IMR-90 (cell line): ENCODE results near the gene ARHGAP24. TPM values are rescaled to one million over a fixed set of nuclear protein-coding genes. Genes with fewer than 3 reads are reported as not detected.

ENCODE experiments used
- ATAC-seq: fragments of 200-7000 bp; cut with Tn5 transposase; 2 replicates; pipeline ENCODE4 v1.9.1; 2020; ENCODE audit warnings: low read depth, mild to moderate bottlenecking, moderate library complexity
- BruUV-seq: library from RNA; stranded (reverse); fragments of 400-500 nt; replicated peaks from 2 replicates; lab custom pipeline; 2021; lab: Mats Ljungman, UMichigan
- CTCF ChIA-PET: fragments of 300-600 bp; formaldehyde crosslinking; extraction: SDS; loops from one replicate; lab custom pipeline; 2021; ENCODE audit warnings: antibody characterized with exemption; lab: Yijun Ruan, JAX
- POLR2A ChIA-PET: fragments of 300-600 bp; sonication (Branson Sonifier 250); formaldehyde crosslinking; loops from one replicate; lab custom pipeline; 2022; ENCODE audit warnings: antibody characterized with exemption; ENCODE audit not compliant: unreplicated experiment; lab: Charles Lee
- DNase-seq: peaks from one replicate; pipeline ENCODE4 v3.0.0; 2013
- H2AFZ ChIP-seq: replicated peaks from 2 replicates; pipeline ENCODE3; 2013; ENCODE audit warnings: low read length, mild to moderate bottlenecking; ENCODE audit not compliant: poor library complexity
- H2AK5ac ChIP-seq: 2 replicates; pipeline ENCODE4 v1.6.1; 2013; ENCODE audit warnings: low read depth, low read length, inconsistent platforms
- H2AK9ac ChIP-seq: replicated peaks from 2 replicates; pipeline ENCODE3; 2013; ENCODE audit warnings: mild to moderate bottlenecking, low read depth, low read length, moderate library complexity; ENCODE audit not compliant: poor library complexity
- H2BK120ac ChIP-seq: 2 replicates; pipeline ENCODE4 v1.6.1; 2013; ENCODE audit warnings: low read depth, low read length, inconsistent platforms
- H2BK15ac ChIP-seq: 3 replicates; pipeline ENCODE4 v1.6.1; 2013; ENCODE audit warnings: low read depth, low read length, inconsistent platforms
- H2BK20ac ChIP-seq: 2 replicates; pipeline ENCODE4 v1.6.1; 2013; ENCODE audit warnings: low read depth, mild to moderate bottlenecking, inconsistent platforms, low read length, moderate library complexity
- H2BK5ac ChIP-seq: 2 replicates; pipeline ENCODE4 v1.6.1; 2013; ENCODE audit warnings: mild to moderate bottlenecking, low read depth, low read length, inconsistent platforms; ENCODE audit not compliant: poor library complexity, severe bottlenecking
- H3K14ac ChIP-seq: replicated peaks from 2 replicates; pipeline ENCODE4 v1.6.1; 2013; ENCODE audit warnings: low read depth, low read length, inconsistent platforms
- H3K18ac ChIP-seq: 2 replicates; pipeline ENCODE4 v1.6.1; 2013; ENCODE audit warnings: low read depth, low read length, control low read depth
- H3K23ac ChIP-seq: 2 replicates; pipeline ENCODE4 v1.6.1; 2013; ENCODE audit warnings: low read depth, low read length, inconsistent platforms
- H3K27ac ChIP-seq: 2 replicates; pipeline ENCODE4 v1.5.1; 2013; ENCODE audit warnings: mild to moderate bottlenecking, control low read depth, low read length; ENCODE audit not compliant: insufficient read depth
- H3K27me3 ChIP-seq: 2 replicates; pipeline ENCODE4 v1.6.1; 2013; ENCODE audit warnings: low read length; ENCODE audit not compliant: control insufficient read depth, insufficient read depth
- H3K36me3 ChIP-seq: 2 replicates; pipeline ENCODE4 v1.6.1; 2013; ENCODE audit warnings: low read length, mixed read lengths; ENCODE audit not compliant: control insufficient read depth, insufficient read depth
- H3K4ac ChIP-seq: 2 replicates; pipeline ENCODE4 v1.6.1; 2013; ENCODE audit warnings: low read depth, low read length, inconsistent platforms
- H3K4me1 ChIP-seq: 2 replicates; pipeline ENCODE4 v1.6.1; 2013; ENCODE audit warnings: low read length, mixed read lengths; ENCODE audit not compliant: control insufficient read depth, insufficient read depth
- H3K4me2 ChIP-seq: 2 replicates; pipeline ENCODE4 v1.6.1; 2013; ENCODE audit warnings: low read depth, mild to moderate bottlenecking, control low read depth, low read length, moderate library complexity
- H3K4me3 ChIP-seq: 2 replicates; pipeline ENCODE4 v1.5.1; 2013; ENCODE audit warnings: low read depth, mild to moderate bottlenecking, control low read depth, low read length, moderate library complexity; ENCODE audit not compliant: insufficient read depth
- H3K56ac ChIP-seq: 2 replicates; pipeline ENCODE4 v1.6.1; 2013; ENCODE audit warnings: low read length, inconsistent platforms; ENCODE audit not compliant: insufficient read depth; ENCODE audit errors: extremely low read depth
- H3K79me1 ChIP-seq, 2 experiments: 2 replicates each; pipeline ENCODE4 v1.6.1; 2013; ENCODE audit warnings: low read length in 2 of 2, inconsistent platforms in 1 of 2, low read depth in 1 of 2
- H3K9ac ChIP-seq: 2 replicates; pipeline ENCODE4 v1.6.1; 2013; ENCODE audit warnings: low read depth, low read length, control low read depth
- H3K9me1 ChIP-seq: 2 replicates; pipeline ENCODE4 v1.6.1; 2013; ENCODE audit warnings: low read length, inconsistent platforms; ENCODE audit not compliant: insufficient read depth
- H3K9me3 ChIP-seq: 2 replicates; pipeline ENCODE4 v1.6.1; 2013; ENCODE audit warnings: low read length; ENCODE audit not compliant: control insufficient read depth, insufficient read depth
- H4K20me1 ChIP-seq: 2 replicates; pipeline ENCODE4 v1.6.1; 2013; ENCODE audit warnings: low read length, inconsistent platforms; ENCODE audit not compliant: insufficient read depth
- H4K5ac ChIP-seq: 2 replicates; pipeline ENCODE4 v1.6.1; 2013; ENCODE audit warnings: mild to moderate bottlenecking, low read depth, low read length, control low read depth
- H4K8ac ChIP-seq, 2 experiments: 2 replicates each; pipeline ENCODE4 v1.6.1; 2013; ENCODE audit warnings: low read depth in 2 of 2, low read length in 2 of 2, control low read depth in 1 of 2, inconsistent platforms in 1 of 2
- H4K91ac ChIP-seq: 2 replicates; pipeline ENCODE4 v1.6.1; 2013; ENCODE audit warnings: low read depth, low read length, inconsistent platforms; ENCODE audit not compliant: insufficient read depth
- BHLHE40 ChIP-seq: fragments of 150-350 bp; IDR thresholded peaks from 2 replicates; pipeline ENCODE4 v1.6.1; 2016; ENCODE audit warnings: mild to moderate bottlenecking, low read depth, low read length
- CEBPB ChIP-seq: IDR thresholded peaks from 2 replicates; pipeline ENCODE4 v1.6.1; 2012; ENCODE audit warnings: low read depth, low read length, improper control_type of control experiment
- CHD1 ChIP-seq: IDR thresholded peaks from 2 replicates; pipeline ENCODE4 v1.6.1; 2012; ENCODE audit warnings: low read depth, low read length, improper control_type of control experiment
- FOS ChIP-seq: fragments of 150-350 bp; IDR thresholded peaks from 2 replicates; pipeline ENCODE4 v1.6.1; 2016; ENCODE audit warnings: low read depth, low read length
- MAFK ChIP-seq: IDR thresholded peaks from 2 replicates; pipeline ENCODE4 v1.6.1; 2012; ENCODE audit warnings: low read depth, low read length, improper control_type of control experiment
- MAZ ChIP-seq: IDR thresholded peaks from 2 replicates; pipeline ENCODE4 v1.6.1; 2012; ENCODE audit warnings: low read depth, mild to moderate bottlenecking, low read length, improper control_type of control experiment, moderate library complexity, borderline replicate concordance
- MXI1 ChIP-seq: IDR thresholded peaks from 2 replicates; pipeline ENCODE4 v1.6.1; 2012; ENCODE audit warnings: low read depth, mild to moderate bottlenecking, low read length, moderate library complexity, borderline replicate concordance
- NFE2L2 ChIP-seq: fragments of 150-350 bp; IDR thresholded peaks from 2 replicates; pipeline ENCODE4 v1.6.1; 2016; ENCODE audit warnings: low read depth, mild to moderate bottlenecking, low read length
- POLR2A ChIP-seq: IDR thresholded peaks from 2 replicates; pipeline ENCODE4 v1.6.1; 2012; ENCODE audit warnings: mild to moderate bottlenecking, low read depth, low read length
- RAD21 ChIP-seq: IDR thresholded peaks from 2 replicates; pipeline ENCODE4 v1.6.1; 2012; ENCODE audit warnings: low read length, improper control_type of control experiment
- RCOR1 ChIP-seq: IDR thresholded peaks from 2 replicates; pipeline ENCODE4 v1.6.1; 2012; ENCODE audit warnings: mild to moderate bottlenecking, low read length, improper control_type of control experiment; ENCODE audit not compliant: insufficient replicate concordance
- RFX5 ChIP-seq: IDR thresholded peaks from 2 replicates; pipeline ENCODE4 v1.8.0; 2012; ENCODE audit warnings: low read depth, mild to moderate bottlenecking, low read length, moderate library complexity
- SMC3 ChIP-seq: fragments of 150-350 bp; IDR thresholded peaks from 2 replicates; pipeline ENCODE4 v1.6.1; 2016; ENCODE audit warnings: low read depth, mild to moderate bottlenecking, antibody characterized with exemption, low read length, moderate library complexity
- WGBS, 2 experiments: methylation state at CpG; one replicate each; pipeline versions ENCODE4 v1.1.5 to v1.1.7; 2013; ENCODE audit warnings: missing lambda C conversion rate in 2 of 2; ENCODE audit not compliant: insufficient read length in 1 of 2; ENCODE audit errors: extremely low coverage in 2 of 2; 5-methylcytosine and 5-hydroxymethylcytosine counted together
- dilution Hi-C: fragments of 300-500 bp; cut with HindIII; formaldehyde crosslinking; loops from one replicate; pipeline ENCODE4 v1.14.3; 2018; ENCODE audit warnings: low sequenced_read_pairs; ENCODE audit not compliant: unreplicated experiment
- in situ Hi-C: fragments of 300-500 bp; cut with MboI; formaldehyde crosslinking; loops from 3 replicates; pipeline ENCODE4 v1.14.3; 2019; ENCODE audit warnings: low sequenced_read_pairs, inconsistent platforms, mixed read lengths
- intact Hi-C: fragments of 100-400 bp; cut with micrococcal nuclease; formaldehyde crosslinking; loops from 2 replicates; pipeline ENCODE4 v1.10.0; 2022
- polyA plus RNA-seq, 3 experiments: library from polyadenylated mRNA; depleted of rRNA; stranded (reverse); fragments of >200 nt; gene quantifications; 2 replicates each; pipeline ENCODE4 v1.2.3, GENCODE V29; 2012; ENCODE audit warnings: low replicate concordance in 1 of 3
- total RNA-seq: library from RNA; depleted of rRNA; stranded (reverse); fragments of >200 nt; gene quantifications from 2 replicates; pipeline ENCODE4 v1.2.3, GENCODE V29; 2012
- TF ChIP-seq, protein P1 (sequence below): fragments of 150-350 bp; IDR thresholded peaks from 2 replicates; pipeline ENCODE4 v1.6.1; 2016; ENCODE audit warnings: low read depth, mild to moderate bottlenecking, low read length, moderate library complexity, borderline replicate concordance
- TF ChIP-seq, protein P2 (sequence below): conservative IDR thresholded peaks from 2 replicates; pipeline ENCODE4 v1.5.1; 2012; ENCODE audit warnings: mild to moderate bottlenecking, low read depth, low read length, improper control_type of control experiment
- TF ChIP-seq, protein P3 (sequence below): fragments of 150-350 bp; IDR thresholded peaks from 2 replicates; pipeline ENCODE4 v1.6.1; 2017; ENCODE audit warnings: mild to moderate bottlenecking, antibody characterized with exemption, low read length, low read depth

The ARHGAP24 gene
- total and polyA plus RNA-seq, 2 of the 4 experiments (the other 2 are of a cell fraction): 11.9 to 24.0 TPM

- dilution Hi-C loops: no loop called here
- Histone ChIP-seq H4K5ac (no peak overlapping the region), H3K23ac (no peak overlapping the region), H2AK5ac (no peak overlapping the region), H3K14ac (no peak overlapping the region), H3K4me1 (no peaks in the 10 kb centered on the region), H2BK15ac (no peak overlapping the region), H3K27me3 (no peaks in the 10 kb centered on the region), H3K27ac (no peak overlapping the region), H3K9me1 (0 out of 2 replicates have a peak, but pooled peaks cover 3% of the 10 kb centered on the region), H4K91ac (no peak overlapping the region), H3K56ac (no peak overlapping the region), H4K8ac (no peak overlapping the region), H3K4ac (no peak overlapping the region), H3K9ac (no peak overlapping the region), H2BK5ac (no peak overlapping the region), H2AFZ (no peak overlapping the region), H3K4me3 (no peak overlapping the region), H4K20me1 (no peaks in the 10 kb centered on the region), H3K18ac (no peak overlapping the region), H3K36me3 (peaks cover 2% of the 10 kb centered on the region; the same call in 1 of the 2 replicates), H2BK120ac (no peak overlapping the region), H2AK9ac (no peak overlapping the region), H2BK20ac (no peak overlapping the region), H3K9me3 (no peaks in the 10 kb centered on the region), H3K4me2 (no peak overlapping the region), H3K79me1 (peaks cover 10 to 13% of the 10 kb centered on the region in 2 experiments; a peak in 3 of 4 replicates)
- TF ChIP-seq FOS (no peak), NFE2L2 (no peak), BHLHE40 (no peak), MAZ (no peak), MXI1 (no peak), SMC3 (no peak), CHD1 (no peak), RCOR1 (no peak), CEBPB (no peak), MAFK (no peak), RAD21 (no peak), POLR2A (no peak), RFX5 (no peak)
- TF ChIP-seq, protein P1, sequence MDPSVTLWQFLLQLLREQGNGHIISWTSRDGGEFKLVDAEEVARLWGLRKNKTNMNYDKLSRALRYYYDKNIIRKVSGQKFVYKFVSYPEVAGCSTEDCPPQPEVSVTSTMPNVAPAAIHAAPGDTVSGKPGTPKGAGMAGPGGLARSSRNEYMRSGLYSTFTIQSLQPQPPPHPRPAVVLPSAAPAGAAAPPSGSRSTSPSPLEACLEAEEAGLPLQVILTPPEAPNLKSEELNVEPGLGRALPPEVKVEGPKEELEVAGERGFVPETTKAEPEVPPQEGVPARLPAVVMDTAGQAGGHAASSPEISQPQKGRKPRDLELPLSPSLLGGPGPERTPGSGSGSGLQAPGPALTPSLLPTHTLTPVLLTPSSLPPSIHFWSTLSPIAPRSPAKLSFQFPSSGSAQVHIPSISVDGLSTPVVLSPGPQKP: no peak
- TF ChIP-seq, protein P2, sequence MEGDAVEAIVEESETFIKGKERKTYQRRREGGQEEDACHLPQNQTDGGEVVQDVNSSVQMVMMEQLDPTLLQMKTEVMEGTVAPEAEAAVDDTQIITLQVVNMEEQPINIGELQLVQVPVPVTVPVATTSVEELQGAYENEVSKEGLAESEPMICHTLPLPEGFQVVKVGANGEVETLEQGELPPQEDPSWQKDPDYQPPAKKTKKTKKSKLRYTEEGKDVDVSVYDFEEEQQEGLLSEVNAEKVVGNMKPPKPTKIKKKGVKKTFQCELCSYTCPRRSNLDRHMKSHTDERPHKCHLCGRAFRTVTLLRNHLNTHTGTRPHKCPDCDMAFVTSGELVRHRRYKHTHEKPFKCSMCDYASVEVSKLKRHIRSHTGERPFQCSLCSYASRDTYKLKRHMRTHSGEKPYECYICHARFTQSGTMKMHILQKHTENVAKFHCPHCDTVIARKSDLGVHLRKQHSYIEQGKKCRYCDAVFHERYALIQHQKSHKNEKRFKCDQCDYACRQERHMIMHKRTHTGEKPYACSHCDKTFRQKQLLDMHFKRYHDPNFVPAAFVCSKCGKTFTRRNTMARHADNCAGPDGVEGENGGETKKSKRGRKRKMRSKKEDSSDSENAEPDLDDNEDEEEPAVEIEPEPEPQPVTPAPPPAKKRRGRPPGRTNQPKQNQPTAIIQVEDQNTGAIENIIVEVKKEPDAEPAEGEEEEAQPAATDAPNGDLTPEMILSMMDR: no peak
- TF ChIP-seq, protein P3, sequence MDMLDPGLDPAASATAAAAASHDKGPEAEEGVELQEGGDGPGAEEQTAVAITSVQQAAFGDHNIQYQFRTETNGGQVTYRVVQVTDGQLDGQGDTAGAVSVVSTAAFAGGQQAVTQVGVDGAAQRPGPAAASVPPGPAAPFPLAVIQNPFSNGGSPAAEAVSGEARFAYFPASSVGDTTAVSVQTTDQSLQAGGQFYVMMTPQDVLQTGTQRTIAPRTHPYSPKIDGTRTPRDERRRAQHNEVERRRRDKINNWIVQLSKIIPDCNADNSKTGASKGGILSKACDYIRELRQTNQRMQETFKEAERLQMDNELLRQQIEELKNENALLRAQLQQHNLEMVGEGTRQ: no peak
- no CpG with 5 or more reads among the region's 5 CpGs for WGBS, 2 experiments
- DNase-seq (no peak), ATAC-seq (no peak)
- ChIA-PET POLR2A (no interaction called here), CTCF (interaction anchor here (0.6 kb wide), 2 partner anchors 9 to 586 kb away, joined by 3 to 5 read pairs; no protein-coding TSS in a partner anchor)
- no TSS peak for BruUV-seq
- in situ Hi-C loops: no loop called here
- intact Hi-C loops: no loop called here
Measured at GRCh38 chr4:85938062-85938461, 463.1 kb downstream of the ARHGAP24 start.
